ENCODE results near the gene MTMR11. TPM values are rescaled to one million over a fixed set of nuclear protein-coding genes. Genes with fewer than 3 reads are reported as not detected.

MTMR11 gene
- total and polyA plus RNA-seq, 10 of the 15 experiments (the other 5 are each of a cell fraction or from before 2014, with no cell fraction given), result 0.35 to 1.1 (median 0.73) TPM

DNA sequence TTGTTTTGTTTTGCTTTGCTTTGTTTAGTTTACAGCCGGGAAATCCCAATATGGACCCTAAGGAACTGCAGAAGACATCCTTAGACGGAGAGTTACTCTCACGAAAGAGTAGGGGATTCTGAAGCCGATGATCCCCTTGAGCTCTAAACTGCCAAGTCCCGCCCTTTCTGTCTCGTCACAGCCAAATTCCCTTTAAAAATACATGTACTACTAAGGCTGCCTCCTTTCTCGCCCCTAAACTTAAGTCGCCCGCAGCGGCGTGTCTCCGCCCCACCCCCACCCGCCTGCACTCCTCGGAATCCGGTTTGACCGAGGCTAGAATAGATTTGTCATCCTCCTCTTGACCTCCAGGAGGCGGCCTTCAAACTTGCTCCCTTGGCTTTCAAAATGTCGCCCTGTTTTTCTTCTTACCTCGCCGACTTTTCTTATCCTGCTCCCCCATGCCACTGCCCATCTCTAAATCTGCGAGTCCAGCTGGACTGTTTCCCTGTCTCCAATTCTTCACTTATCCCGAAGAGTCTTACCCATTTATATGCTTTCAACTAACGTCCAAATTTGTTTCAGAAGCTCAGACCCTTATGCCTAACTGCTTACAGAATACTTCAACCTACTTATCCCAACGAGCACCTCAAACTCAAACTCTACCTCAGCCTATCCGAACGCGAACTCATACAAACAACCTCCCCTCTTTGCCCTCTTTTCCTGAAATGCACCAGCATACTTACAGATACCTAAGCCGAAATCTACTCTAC is 48.3 kb downstream of the MTMR11 start (continued):
- TF ChIP-seq STAT3 (IDR thresholded peaks at IDR 0.05; ENCODE audit: low read depth, low read length) (no peak), ZNF24 (IDR thresholded peaks at IDR 0.05) (no peak), ZNF274 (IDR thresholded peaks at IDR 0.05; ENCODE audit: insufficient read depth, insufficient read length) (no peak), TCF7 (IDR thresholded peaks at IDR 0.05; ENCODE audit: borderline replicate concordance) (0 out of 2 replicates have a peak, but pooled peaks have one; percentile 6), ZNF384 (IDR thresholded peaks at IDR 0.05; ENCODE audit: borderline replicate concordance, low read depth, low read length) (no peak), RAD21 (IDR thresholded peaks at IDR 0.05; ENCODE audit: insufficient read depth, low read depth, low read length) (peak; percentile 58), JUND (IDR thresholded peaks at IDR 0.05; ENCODE audit: low read depth, low read length) (no peak), BCL11A (IDR thresholded peaks at IDR 0.05; ENCODE audit: low read depth, low read length) (no peak), EGR1 (IDR thresholded peaks at IDR 0.05; ENCODE audit: borderline replicate concordance in 1 of 2, low read depth in 2 of 2, low read length in 2 of 2) (no peak), KLF5 (IDR thresholded peaks at IDR 0.05; ENCODE audit: partially characterized antibody) (peak; percentile 48), ZNF217 (IDR thresholded peaks at IDR 0.05) (no peak)
- TF ChIP-seq, protein P1, sequence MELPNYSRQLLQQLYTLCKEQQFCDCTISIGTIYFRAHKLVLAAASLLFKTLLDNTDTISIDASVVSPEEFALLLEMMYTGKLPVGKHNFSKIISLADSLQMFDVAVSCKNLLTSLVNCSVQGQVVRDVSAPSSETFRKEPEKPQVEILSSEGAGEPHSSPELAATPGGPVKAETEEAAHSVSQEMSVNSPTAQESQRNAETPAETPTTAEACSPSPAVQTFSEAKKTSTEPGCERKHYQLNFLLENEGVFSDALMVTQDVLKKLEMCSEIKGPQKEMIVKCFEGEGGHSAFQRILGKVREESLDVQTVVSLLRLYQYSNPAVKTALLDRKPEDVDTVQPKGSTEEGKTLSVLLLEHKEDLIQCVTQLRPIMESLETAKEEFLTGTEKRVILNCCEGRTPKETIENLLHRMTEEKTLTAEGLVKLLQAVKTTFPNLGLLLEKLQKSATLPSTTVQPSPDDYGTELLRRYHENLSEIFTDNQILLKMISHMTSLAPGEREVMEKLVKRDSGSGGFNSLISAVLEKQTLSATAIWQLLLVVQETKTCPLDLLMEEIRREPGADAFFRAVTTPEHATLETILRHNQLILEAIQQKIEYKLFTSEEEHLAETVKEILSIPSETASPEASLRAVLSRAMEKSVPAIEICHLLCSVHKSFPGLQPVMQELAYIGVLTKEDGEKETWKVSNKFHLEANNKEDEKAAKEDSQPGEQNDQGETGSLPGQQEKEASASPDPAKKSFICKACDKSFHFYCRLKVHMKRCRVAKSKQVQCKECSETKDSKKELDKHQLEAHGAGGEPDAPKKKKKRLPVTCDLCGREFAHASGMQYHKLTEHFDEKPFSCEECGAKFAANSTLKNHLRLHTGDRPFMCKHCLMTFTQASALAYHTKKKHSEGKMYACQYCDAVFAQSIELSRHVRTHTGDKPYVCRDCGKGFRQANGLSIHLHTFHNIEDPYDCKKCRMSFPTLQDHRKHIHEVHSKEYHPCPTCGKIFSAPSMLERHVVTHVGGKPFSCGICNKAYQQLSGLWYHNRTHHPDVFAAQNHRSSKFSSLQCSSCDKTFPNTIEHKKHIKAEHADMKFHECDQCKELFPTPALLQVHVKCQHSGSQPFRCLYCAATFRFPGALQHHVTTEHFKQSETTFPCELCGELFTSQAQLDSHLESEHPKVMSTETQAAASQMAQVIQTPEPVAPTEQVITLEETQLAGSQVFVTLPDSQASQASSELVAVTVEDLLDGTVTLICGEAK (IDR thresholded peaks at IDR 0.05; ENCODE audit: borderline replicate concordance), result no peak; the same call in 1 of the 2 replicates
- TF ChIP-seq, protein P2, sequence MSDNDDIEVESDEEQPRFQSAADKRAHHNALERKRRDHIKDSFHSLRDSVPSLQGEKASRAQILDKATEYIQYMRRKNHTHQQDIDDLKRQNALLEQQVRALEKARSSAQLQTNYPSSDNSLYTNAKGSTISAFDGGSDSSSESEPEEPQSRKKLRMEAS (IDR thresholded peaks at IDR 0.05; ENCODE audit: low read depth, low read length), result no peak; the same call in 1 of the 2 replicates
- TF ChIP-seq, protein P3, sequence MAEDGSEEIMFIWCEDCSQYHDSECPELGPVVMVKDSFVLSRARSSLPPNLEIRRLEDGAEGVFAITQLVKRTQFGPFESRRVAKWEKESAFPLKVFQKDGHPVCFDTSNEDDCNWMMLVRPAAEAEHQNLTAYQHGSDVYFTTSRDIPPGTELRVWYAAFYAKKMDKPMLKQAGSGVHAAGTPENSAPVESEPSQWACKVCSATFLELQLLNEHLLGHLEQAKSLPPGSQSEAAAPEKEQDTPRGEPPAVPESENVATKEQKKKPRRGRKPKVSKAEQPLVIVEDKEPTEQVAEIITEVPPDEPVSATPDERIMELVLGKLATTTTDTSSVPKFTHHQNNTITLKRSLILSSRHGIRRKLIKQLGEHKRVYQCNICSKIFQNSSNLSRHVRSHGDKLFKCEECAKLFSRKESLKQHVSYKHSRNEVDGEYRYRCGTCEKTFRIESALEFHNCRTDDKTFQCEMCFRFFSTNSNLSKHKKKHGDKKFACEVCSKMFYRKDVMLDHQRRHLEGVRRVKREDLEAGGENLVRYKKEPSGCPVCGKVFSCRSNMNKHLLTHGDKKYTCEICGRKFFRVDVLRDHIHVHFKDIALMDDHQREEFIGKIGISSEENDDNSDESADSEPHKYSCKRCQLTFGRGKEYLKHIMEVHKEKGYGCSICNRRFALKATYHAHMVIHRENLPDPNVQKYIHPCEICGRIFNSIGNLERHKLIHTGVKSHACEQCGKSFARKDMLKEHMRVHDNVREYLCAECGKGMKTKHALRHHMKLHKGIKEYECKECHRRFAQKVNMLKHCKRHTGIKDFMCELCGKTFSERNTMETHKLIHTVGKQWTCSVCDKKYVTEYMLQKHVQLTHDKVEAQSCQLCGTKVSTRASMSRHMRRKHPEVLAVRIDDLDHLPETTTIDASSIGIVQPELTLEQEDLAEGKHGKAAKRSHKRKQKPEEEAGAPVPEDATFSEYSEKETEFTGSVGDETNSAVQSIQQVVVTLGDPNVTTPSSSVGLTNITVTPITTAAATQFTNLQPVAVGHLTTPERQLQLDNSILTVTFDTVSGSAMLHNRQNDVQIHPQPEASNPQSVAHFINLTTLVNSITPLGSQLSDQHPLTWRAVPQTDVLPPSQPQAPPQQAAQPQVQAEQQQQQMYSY (CRISPR knock-in tag; IDR thresholded peaks at IDR 0.05), result no peak
- TF ChIP-seq, protein P4, sequence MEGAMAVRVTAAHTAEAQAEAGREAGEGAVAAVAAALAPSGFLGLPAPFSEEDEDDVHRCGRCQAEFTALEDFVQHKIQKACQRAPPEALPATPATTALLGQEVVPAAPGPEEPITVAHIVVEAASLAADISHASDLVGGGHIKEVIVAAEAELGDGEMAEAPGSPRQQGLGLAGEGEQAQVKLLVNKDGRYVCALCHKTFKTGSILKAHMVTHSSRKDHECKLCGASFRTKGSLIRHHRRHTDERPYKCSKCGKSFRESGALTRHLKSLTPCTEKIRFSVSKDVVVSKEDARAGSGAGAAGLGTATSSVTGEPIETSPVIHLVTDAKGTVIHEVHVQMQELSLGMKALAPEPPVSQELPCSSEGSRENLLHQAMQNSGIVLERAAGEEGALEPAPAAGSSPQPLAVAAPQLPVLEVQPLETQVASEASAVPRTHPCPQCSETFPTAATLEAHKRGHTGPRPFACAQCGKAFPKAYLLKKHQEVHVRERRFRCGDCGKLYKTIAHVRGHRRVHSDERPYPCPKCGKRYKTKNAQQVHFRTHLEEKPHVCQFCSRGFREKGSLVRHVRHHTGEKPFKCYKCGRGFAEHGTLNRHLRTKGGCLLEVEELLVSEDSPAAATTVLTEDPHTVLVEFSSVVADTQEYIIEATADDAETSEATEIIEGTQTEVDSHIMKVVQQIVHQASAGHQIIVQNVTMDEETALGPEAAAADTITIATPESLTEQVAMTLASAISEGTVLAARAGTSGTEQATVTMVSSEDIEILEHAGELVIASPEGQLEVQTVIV (IDR thresholded peaks at IDR 0.05; ENCODE audit: borderline replicate concordance, partially characterized antibody), result no peak
- TF ChIP-seq, protein P5, sequence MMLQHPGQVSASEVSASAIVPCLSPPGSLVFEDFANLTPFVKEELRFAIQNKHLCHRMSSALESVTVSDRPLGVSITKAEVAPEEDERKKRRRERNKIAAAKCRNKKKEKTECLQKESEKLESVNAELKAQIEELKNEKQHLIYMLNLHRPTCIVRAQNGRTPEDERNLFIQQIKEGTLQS (IDR thresholded peaks at IDR 0.05; ENCODE audit: borderline replicate concordance, extremely low read depth, low read depth, low read length), result no peak

Measured in GM12878 (cell line).